H1 (cell line): ENCODE results near the gene RPRD2. TPM values are rescaled to one million over a fixed set of nuclear protein-coding genes. Genes with fewer than 3 reads are reported as not detected.

Source experiments
- ATF2 ChIP-seq: IDR thresholded peaks from 2 replicates; pipeline ENCODE4 v1.6.1; 2012; ENCODE audit warnings: low read length, inconsistent platforms
- CBX5 ChIP-seq: fragments of 300-800, 300-1000 bp; sonication (generic); IDR thresholded peaks from 2 replicates; pipeline ENCODE4 v1.7.1; 2016; ENCODE audit warnings: antibody characterized with exemption, low read length, low read depth
- CEBPB ChIP-seq: IDR thresholded peaks from 2 replicates; pipeline ENCODE4 v1.6.1; 2012; ENCODE audit warnings: low read depth, low read length
- CHD1 ChIP-seq: IDR thresholded peaks from 2 replicates; pipeline ENCODE4 v1.6.1; 2012; ENCODE audit warnings: low read depth, low read length, improper control_type of control experiment
- CHD2 ChIP-seq: IDR thresholded peaks from 2 replicates; pipeline ENCODE4 v1.6.1; 2012; ENCODE audit warnings: low read length, improper control_type of control experiment
- E2F6 ChIP-seq: IDR thresholded peaks from 2 replicates; pipeline ENCODE4 v1.6.1; 2012; ENCODE audit warnings: inconsistent platforms
- EP300 ChIP-seq, 2 experiments: IDR thresholded peaks; 1 replicate in 1 of 2; 2 replicates in 1 of 2; pipeline ENCODE4 v1.6.1; 2011 to 2012; ENCODE audit warnings: low read depth in 2 of 2, low read length in 2 of 2, mild to moderate bottlenecking in 2 of 2, borderline replicate concordance in 1 of 2, inconsistent platforms in 1 of 2, moderate library complexity in 1 of 2
- EZH2 ChIP-seq: fragments of 200-600 bp; sonication (generic); IDR thresholded peaks from 2 replicates; pipeline ENCODE4 v1.7.1; 2012; ENCODE audit warnings: low read depth, mild to moderate bottlenecking, moderate library complexity, low read length, inconsistent platforms; ENCODE audit not compliant: severe bottlenecking
- GABPA ChIP-seq: IDR thresholded peaks from 2 replicates; pipeline ENCODE4 v1.6.1; 2011; ENCODE audit warnings: mild to moderate bottlenecking, low read length, moderate library complexity, borderline replicate concordance; ENCODE audit not compliant: insufficient read depth
- JUND ChIP-seq: IDR thresholded peaks from 2 replicates; pipeline ENCODE4 v1.6.1; 2011; ENCODE audit warnings: mild to moderate bottlenecking, improper control_type of control experiment, low read length
- MAX ChIP-seq: IDR thresholded peaks from 2 replicates; pipeline ENCODE4 v1.6.1; 2012; ENCODE audit warnings: inconsistent platforms
- RAD21 ChIP-seq, 2 experiments: IDR thresholded peaks in 1 of 2; conservative IDR thresholded peaks in 1 of 2; 2 replicates each; pipeline ENCODE4 v1.6.1; 2011; ENCODE audit warnings: low read depth in 2 of 2, low read length in 2 of 2, improper control_type of control experiment in 1 of 2, inconsistent platforms in 1 of 2, mild to moderate bottlenecking in 1 of 2, moderate library complexity in 1 of 2
- RBBP5 ChIP-seq: IDR thresholded peaks from 2 replicates; pipeline ENCODE4 v1.7.1; 2012; ENCODE audit warnings: low read depth, mild to moderate bottlenecking, inconsistent platforms, low read length, moderate library complexity, borderline replicate concordance
- RFX5 ChIP-seq: IDR thresholded peaks from 2 replicates; pipeline ENCODE4 v1.6.1; 2011; ENCODE audit warnings: low read depth, low read length, improper control_type of control experiment, borderline replicate concordance
- RNF2 ChIP-seq: fragments of 200-900, 300-1000 bp; sonication (generic); IDR thresholded peaks from 2 replicates; pipeline ENCODE4 v1.7.1; 2016; ENCODE audit warnings: borderline replicate concordance, low read depth, mild to moderate bottlenecking, antibody characterized with exemption, low read length; ENCODE audit not compliant: poor library complexity, severe bottlenecking; ENCODE audit errors: missing control alignments
- SP1 ChIP-seq: IDR thresholded peaks from 2 replicates; pipeline ENCODE4 v1.6.1; 2011; ENCODE audit warnings: low read depth, low read length
- SUZ12 ChIP-seq: fragments of 200-600 bp; sonication (generic); IDR thresholded peaks from 2 replicates; pipeline ENCODE4 v1.6.1; 2012; ENCODE audit warnings: mild to moderate bottlenecking, inconsistent platforms, low read length, moderate library complexity, mixed read lengths
- TAF1 ChIP-seq: IDR thresholded peaks from 2 replicates; pipeline ENCODE4 v1.6.1; 2011; ENCODE audit warnings: mild to moderate bottlenecking, low read depth, low read length
- USF2 ChIP-seq: IDR thresholded peaks from 2 replicates; pipeline ENCODE4 v1.6.1; 2011; ENCODE audit warnings: low read length, improper control_type of control experiment
- polyA plus RNA-seq, 7 experiments: library from polyadenylated mRNA; depleted of rRNA in 3 of 7; stranded (reverse) in 5 of 7; unstranded in 2 of 7; fragments of >200 nt in 5 of 7; fragments of 200-250 nt in 2 of 7; gene quantifications; 1 replicate in 5 of 7; 2 replicates in 1 of 7; 4 replicates in 1 of 7; pipeline versions ENCODE4 v1.2.1 to v1.2.3, GENCODE V29; 2011 to 2013; ENCODE audit warnings: missing spikeins in 2 of 7, mixed read lengths in 2 of 7
- total RNA-seq: library from RNA; stranded (reverse); fragmentation: NEBNext Ultra II Directional; extraction: Animal tissue kit (Norgen Biotek cat#: 25700); gene quantifications from 2 replicates; pipeline ENCODE4 v1.2.1, GENCODE V29; 2021

The RPRD2 gene
- total and polyA plus RNA-seq, 2 of the 8 experiments (the other 6 are each of a cell fraction or from before 2014, with no cell fraction given) = 14.4 to 32.4 TPM

- TF ChIP-seq MAX (no peak; the same call in 1 of the 2 replicates), SP1 (peak; percentile 75; the same call in 1 of the 2 replicates), JUND (no peak), SUZ12 (no peak), CHD2 (no peak), RBBP5 (no peak), TAF1 (no peak; the same call in none of the 2 replicates), USF2 (no peak), RFX5 (no peak), RAD21 (IDR thresholded peaks at IDR 0.05 in 1 of 2, conservative IDR thresholded peaks at IDR 0.05 in 1 of 2; ENCODE audit: low read depth in 2 of 2, low read length in 2 of 2) (0 out of 4 replicates have a peak, but pooled peaks of 1 of the 2 experiments have one; percentile 5), CBX5 (no peak), GABPA (no peak), CEBPB (no peak), EP300 (IDR thresholded peaks at IDR 0.05; ENCODE audit: borderline replicate concordance in 1 of 2, low read depth in 2 of 2, low read length in 2 of 2) (no peak), ATF2 (no peak), RNF2 (no peak), CHD1 (no peak), EZH2 (no peak), E2F6 (no peak)
Observed at GRCh38 chr1:150515328-150516049, 151.5 kb downstream of the RPRD2 start, which contains the start of gene FALEC (continued).
